Measurements from ENCODE around the gene HPN.
"Not testable (repeated sequence)": the region's sequence is repeated elsewhere in the genome, so short reads cannot be mapped to it uniquely, and the experiment has no call there.

Gene HPN

DNA sequence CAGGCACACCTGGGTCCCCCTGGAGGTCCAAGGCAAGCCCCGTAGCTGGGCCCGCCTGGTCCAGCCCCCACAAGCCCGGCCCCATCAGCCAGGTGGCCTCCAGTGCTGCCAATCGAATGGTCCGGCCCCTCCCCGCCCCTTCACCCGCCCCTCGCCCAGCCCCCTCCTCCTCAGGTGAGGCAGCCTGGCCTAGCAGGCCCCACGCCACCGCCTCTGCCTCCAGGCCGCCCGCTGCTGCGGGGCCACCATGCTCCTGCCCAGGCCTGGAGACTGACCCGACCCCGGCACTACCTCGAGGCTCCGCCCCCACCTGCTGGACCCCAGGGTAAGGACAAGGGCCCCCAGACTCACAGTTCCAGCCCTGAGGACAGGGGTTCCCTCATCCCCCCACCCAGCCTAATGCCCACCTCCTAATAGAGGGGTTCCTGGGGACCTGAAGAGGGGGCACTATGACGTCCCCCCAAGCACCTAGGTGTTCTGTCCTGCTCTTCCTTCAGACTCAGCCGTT lies at the start of gene HPN:
Gene HPN (plus strand): TSS at position 174 of the 508 bp plus-strand sequence. CDS start 786 bp downstream, outside the sequence.
- no peak for DNase-seq

DNA sequence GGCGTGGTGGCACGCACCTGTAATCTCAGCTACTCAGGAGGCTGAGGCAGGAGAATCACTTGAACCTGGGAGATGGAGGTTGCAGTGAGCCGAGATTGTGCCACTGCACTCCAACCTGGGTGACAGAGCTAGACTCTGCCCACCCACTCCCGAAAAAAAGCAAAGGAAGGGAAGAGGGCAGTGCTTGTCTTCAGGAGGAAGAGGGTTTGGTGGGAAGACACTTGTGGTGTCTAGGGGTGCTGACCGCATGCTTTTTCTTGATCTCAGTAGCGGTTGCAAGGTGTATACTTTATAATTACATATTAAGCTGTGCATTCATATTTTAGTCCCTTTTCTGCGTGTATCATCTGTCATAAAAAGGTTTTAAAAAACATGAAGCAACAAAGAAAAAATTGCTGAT lies 48.9 kb upstream of the HPN start:
- not testable (repeated sequence) for DNase-seq

DNA sequence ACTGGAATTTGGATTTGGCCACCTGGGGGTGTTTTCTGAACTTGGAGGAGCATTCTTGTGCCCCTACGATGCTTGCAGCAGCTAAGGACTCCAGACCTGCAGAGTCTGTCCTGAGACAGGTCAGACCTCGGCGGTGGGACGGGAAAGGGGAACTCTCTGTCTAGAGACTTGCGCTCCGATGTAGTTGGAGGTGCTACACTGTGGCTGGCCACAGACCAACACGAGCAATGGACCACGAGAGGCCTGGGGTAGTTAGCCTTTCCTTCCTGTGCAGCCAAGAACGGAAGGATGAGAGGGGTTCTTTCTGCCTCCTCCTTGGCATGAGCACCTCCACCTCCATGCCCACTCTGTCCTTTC lies 47.3 kb upstream of the HPN start:
- DNase-seq = no peak

DNA sequence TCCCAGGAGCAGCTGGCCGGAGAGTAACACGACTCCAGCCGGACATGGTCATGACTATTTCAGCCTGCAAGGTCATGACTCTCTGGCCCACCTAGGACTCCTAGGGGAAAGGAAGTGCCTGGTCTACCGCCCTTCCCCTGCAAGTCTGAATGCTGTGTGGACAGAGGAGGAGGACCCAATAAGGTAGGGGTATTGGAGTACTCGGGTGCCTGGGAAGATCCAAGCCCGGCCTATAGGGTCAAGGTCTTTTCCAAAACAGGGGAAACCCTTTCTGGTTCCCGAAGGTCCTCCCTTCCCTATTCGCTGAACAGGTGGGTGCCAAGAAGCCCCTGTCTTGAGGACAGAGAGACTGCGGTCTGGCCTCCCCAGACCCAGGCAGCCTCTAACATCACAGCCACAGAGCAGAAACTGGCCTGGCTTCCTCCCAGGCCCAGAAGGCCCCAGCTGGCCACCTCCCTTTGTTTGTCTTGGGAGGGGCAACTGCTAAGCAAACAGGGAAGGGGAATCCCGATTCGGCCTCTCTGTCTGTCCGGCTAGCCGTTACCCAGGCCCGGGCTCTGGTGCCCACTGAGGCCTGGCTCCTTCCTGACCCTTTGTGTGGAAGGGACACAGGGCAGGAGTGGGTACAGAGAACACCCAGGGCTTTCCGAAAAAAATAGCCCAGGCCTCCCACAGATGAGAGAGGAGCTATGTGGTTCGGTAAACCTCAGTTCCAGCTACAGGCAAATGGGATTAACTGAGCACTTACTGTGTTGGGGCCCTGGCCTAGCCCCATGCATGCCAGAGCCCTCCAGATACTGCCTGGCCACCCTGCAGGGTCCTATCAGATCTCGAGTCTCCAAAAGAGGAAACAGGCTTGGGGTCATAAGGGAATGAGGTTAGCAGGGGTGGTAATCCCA lies 46.6 kb upstream of the HPN start:
- DNase-seq = no peak

DNA sequence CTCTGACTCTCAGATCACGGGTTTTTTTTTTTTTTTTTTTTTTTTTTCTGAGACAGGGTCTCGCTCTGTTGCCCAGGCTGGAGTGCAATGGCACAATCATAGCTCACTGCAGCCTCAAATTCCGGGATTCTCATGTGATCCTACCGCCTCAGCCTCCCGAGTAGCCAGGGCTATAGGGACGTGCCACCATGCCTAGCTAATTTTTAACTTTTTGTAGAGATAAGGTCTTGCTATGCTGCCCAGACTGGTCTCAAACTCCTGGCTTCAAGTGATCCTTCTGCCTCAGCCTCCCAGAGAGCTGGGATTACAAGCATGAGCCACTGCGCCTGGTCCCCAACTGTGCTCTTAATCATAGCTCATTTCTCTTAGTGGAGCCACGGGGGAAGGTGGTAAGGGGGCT lies 46.0 kb upstream of the HPN start:
- DNase-seq = no peak

DNA sequence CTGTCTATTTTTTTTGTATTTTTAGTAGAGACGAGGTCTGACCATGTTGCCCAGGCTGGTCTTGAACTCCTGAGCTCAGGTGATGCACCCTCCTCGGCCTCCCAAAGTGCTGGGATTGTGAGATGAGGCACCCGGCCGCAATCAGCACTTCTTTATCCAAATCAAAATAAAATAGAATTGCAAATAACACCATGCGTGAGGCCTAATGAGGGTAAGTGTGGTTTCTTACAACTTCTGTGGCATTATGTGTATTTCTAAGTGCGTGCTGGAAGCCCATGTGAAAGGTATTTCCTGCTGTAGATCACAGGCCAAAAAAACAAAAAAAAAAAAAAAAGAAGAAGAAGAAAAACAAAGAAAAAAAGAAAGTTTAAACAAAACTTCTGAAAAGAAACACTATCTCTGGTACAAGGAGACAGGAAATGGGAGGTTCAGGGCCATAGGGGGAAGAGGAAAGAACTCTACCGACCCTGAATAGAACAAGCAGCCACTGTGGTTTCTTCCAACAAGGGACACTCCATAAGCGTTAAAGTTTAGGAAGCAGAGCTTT lies 44.4 kb upstream of the HPN start:
- DNase-seq = peak in 1 of 2 donors; percentile 55

DNA sequence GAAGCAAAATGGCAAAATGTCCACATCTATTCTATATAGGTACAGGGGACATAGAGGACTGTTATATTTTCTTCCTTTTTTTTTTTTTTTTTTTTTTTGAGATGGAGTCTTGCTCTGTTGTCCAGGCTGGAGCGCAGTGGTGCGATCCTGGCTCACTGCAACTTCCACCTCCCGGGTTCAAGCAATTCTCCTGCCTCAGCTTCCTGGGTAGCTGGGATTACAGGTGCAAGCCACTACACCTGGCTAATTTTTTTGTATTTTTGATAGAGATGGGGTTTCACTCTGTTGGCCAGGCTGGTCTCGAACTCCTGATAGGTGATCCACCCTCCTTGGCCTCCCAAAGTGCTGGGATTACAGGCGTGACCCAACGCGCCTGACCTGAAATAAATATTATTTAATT lies 43.3 kb upstream of the HPN start:
- DNase-seq = not testable (repeated sequence)

DNA sequence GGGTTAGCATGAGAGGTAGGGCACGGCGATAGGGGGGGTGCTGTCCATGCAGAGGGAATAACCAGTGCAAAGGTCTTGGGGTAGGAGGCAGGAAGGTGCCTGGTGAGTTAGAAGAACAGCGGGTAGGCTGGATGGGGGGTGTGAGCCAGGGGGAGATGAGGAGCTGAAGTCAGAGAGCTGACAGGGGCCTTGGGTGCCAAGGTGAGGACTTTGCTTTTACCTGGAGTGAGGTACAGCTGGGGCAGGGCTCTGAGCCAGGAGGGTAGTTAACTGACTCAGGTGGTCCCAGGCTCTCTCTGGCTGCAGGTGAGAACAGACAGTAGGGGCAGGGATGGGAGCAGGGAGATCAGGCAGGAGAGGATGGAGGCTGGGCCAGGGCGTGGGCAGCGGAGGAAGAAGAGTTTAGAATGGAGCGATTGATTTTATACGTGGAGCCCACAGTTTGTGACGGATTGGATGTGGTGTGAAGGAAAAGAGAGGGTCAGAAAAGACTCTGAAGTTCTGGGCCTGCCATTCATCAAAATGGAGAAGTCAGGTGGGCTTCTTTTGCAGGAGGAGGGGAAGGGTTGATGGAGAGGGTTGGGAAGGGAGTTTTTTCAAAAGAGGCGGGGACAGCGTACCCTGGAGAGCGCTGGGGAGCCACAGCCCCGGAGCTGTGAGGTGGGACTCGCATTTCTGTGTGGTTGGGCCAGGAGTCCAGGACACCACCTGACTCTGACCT lies 42.6 kb upstream of the HPN start:
- DNase-seq = no peak

DNA sequence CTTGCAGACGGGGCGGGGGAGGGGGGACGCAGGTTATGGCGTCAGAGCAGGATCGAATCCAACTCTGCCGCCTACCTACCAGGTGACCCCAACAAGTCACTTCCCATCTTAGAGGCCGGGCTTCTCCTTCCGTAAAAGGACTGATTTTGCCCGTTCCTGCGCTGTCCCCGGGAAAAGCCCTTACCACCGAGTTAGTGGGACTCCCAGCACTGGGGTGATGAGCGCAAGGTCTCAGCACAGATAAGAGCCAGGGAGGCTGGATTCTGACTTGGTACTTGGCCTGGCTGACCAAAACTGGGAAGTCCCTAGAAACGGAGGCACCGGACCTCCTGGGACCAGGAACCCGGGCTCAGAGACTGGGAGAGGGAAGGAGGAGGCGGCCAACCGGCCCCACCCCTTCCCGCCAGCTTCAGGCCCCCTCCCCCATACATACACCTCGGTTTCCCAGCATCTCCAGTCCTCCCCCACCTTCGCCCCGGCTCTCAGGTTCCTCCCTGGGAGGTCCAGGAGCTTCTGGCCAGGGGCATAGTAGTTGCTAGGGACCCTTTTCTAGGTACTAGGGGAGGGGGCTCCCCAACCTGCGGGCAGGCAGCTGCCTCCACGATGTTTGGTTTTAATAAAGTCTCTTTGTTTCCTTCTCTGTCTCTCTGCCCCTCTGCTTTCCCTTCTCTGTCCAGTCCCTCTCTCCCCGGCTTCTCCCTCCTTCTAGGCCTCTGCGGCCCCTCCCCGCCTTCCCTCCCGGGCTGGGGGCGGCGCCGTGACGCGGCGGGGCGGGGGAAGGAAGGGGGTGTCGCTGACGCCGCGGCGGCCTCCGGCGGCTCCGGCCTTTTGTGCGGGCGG lies 41.8 kb upstream of the HPN start, which contains the start of gene GRAMD1A:
Gene GRAMD1A (plus strand): TSS at position 826 of the 840 bp plus-strand sequence. CDS start 156 bp downstream, outside the sequence.
- peak; percentile 74 to 79 for DNase-seq

DNA sequence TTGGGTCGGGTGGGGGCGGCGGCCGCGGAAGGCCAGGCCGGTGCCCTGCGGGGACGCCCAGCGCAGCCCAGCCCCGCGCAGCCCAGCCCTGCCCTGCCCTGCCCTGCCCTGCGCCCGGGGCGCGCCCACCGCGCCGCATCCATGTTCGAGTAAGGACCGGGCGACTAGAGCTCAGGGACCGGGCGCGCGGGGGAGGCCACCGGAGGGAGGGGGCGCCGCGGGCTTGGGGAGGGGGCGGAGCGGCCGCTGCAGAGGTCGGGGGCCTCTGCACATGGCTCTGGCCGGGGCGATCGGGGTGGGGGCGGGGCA lies 41.2 kb upstream of the HPN start:
- DNase-seq = no peak

DNA sequence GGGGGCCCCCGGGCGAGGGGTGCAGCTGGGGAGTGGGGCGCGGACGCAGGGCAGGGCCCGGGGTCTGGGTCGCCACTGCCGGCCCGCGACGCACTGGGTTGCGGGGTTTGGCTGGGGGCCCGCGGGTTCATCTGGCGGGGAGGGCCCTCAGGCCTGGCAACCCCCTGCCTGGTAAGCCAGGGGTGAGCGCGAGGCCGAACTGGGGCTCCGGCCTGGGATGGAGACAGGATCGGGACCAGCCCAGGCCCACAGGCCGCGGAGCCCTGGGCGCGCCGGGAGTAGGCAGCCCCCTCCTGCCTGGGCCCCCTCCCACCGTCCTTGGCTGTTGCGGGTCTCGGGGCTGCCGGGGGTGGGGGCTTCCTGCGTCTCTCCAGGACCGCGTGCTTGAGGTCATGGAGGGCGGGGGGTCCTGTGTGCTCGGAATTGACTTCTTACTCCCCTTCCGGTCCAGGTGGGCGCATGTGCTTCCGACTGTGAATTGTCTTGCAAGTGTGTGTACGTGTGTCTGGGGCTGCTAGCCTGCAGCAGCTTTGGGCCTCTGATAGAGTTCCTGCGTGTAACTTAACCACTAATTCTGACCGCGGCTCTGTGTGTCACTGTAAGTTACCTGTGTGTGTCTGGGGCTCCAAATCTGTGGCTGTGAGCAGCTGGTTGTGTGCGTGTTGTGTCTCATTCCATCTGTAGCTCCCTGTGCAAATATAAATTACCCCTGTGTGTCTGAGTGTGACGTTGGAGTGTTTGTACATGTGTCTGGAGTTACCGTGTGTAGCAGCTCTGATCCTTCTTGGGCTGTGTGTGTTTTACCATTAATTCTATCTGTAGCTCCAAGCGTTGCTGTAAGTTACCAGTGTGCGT lies 40.6 kb upstream of the HPN start:
- peak; percentile 57 to 63 for DNase-seq

DNA sequence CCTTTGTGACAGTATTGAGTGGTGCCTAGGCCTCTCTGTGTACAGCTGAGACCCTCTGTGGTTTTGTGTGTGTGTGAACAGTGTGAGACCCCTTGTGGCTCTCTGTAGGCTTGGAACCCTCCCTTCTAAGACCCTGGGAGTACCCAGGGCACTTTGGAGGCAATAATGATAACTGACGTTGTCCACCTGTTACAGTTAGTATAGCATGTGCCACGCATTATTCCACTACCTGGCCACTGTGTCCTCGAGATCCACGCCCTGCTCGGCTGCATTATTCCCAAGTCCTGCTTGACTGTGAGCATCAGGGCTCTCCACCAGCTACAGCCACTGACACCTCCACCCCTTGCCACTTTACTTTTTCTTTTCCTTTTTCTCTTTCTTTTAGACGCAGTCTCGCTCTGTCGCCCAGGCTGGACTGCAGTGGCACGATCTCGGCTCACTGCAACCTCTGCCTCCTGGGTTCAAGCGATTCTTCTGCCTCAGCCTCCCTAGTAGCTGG lies 39.4 kb upstream of the HPN start:
- DNase-seq = no peak

DNA sequence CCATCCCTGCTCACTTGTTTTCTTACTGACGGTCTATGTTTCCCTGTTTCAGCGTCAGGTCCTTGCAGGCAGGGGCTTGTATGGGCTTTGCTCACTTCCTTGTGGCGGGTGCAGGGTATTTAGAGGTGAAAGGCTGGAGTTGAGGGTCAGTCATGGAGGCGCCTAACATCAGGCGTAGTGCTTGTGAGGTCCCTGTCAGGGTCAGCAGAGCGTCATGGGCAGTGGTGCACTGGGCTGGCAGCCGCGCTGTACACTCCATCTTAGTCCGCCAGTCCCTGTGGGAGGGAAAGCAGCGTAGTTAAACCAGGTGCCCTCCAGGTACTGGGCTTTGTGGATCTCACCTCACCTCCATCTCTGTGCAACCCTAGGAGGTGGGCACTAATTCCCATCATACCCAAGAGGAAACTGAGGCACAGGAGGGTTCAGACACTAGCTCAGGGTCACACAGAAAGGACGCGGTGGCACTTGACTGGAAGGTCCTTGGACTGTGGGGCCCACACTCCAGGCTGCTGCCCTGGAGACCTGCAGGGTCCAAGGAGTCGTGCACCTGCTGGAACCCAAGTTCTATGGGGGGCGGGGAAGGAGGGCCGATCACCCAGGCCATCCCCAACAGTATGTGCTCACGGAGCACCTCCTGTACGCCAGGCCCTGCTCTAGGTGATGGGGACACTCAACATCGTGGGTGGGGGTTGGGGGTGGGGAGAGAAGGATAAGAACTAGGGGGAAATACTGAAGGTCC lies 36.8 kb upstream of the HPN start:
- no peak for DNase-seq

DNA sequence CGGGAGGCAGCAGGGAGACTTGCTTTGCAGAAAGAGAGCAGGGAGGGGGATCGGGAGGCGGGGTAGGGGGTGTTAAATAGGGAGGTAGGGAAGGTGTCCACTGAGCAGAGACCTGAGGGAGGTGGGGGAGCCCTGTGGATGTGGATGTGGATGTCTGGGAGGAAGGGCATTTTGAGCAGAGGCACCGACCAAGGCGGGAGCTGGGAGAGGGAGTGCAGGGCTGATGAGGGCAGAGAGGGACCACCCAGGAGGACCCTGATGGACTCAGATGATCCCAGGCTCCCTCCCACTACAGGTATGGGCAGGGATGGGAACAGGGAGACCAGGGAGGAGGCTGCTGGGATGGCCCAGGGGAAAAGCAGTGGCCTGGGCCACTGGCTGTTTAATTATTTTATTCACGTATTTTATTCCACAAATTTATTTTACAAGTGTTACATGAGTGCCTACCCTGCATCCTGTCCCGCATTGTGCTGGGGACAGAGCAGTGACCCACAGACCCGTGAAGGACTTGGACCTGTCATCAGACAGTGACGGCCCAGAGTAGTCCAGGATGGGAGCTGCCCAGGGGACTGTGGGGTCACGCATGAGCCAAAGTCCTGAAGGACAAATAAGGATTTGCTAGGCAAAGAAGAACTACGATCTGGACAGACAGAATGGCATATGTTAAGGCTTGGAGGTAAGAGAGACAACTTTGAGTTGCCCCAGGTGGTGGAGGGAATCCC lies 36.1 kb upstream of the HPN start:
- DNase-seq = no peak

DNA sequence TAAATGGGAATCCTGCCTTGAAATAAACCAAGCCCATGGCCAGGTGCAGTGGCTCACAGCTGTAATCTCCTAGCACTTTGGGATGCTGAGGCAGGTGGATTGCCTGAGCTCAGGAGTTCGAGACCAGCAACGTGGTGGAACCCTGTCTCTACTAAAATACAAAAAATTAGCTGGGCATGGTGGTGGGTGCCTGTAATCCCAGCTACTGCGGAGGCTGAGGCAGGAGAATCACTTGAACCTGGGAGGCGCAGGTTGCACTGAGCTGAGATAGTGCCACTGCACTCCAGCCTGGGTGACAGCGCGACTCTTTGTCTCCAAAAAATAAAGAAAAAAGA lies 35.5 kb upstream of the HPN start:
- not testable (repeated sequence) for DNase-seq

DNA sequence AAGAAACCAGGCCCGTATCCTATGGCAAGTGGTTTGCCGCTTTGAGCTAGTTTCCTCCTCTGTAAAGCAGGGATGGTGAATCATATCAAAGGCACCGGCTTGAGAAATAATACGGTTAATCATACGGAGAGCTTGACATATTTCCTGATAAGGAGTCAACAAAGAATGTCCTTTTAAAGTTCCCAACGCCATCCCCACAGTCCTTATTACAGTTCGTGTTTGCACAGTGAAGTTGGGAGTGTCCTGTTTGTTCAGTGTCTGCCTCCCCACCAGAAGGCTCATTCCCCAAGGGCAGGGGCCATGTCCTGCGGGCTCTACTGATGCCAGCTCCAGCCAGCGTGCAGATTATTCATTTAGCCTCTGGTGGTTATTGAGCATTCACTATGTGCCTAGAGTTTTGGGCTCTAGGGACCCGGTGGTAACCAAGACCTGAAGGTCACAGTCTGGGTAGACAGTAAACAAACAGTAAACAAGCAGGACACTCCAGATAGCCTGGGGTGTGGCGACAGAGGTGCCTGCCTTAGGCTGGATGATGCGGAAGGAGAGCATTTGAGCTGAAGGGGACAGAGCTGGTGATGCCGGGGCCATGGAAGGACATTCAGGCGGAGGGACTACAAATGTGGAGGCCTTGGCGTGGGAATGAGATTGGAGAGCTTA lies 35.1 kb upstream of the HPN start:
- DNase-seq = no peak

DNA sequence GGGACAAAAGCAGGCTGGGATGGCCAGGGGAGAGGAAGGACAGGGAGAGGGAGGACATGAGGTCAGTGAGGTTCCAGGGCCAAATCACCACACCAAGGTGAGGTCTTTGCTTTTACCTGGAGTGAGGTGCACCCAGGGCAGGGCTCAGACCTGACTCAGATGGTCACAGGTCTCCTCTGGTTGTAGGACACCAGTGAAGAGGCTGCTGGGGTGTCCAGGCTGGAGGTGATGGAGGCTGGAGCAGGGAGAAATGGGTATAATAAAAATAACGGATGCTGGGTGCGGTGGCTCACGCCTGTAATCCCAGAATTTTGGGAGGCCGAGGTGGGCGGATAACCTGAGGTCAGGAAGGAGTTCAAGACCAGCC lies 34.5 kb upstream of the HPN start:
- no peak for DNase-seq

DNA sequence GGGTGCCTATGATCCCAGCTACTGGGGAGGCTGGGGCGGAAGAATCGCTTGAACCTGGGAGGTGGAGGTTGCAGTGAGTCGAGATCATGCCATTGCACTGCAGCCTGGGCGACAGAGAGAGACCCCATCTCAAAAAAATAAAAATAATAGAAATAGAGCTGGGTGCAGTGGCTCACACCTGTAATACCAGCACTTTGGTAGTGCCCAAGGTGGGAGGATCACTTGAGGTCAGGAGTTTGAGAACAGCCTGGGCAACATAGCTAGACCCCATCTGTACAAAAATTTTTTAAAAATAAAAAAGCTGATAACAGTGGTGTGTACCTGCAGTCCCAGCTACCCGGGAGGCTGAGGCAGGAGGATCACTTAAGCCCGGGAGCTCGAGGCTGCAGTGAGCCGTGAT lies 34.1 kb upstream of the HPN start:
- not testable (repeated sequence) for DNase-seq

DNA sequence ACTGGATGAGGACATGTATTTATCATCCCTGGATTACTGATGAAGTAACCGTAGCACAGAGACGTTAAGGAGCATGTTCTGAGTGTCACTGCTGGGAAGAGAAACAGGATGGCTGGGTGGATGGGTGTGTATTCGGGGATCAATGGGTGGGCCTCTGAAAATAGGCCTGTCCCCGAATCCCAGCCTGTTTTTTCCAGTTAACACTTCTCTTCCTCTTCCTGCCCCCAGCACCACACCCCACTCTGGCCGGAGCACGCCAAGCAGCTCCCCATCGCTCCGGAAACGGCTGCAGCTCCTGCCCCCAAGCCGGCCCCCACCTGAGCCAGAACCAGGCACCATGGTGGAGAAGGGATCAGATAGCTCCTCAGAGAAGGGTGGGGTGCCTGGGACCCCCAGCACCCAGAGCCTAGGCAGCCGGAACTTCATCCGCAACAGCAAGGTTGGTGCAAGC lies 32.6 kb upstream of the HPN start:
- DNase-seq = no peak

All from CD4-positive, alpha-beta T cell treated with Interferon alpha-2 for 1 hour (primary cell).